HG03558 (cell line): ENCODE data around the gene ZW10.
"Not testable (repeated sequence)": the region's sequence is repeated elsewhere in the genome, so short reads cannot be mapped to it uniquely, and the experiment has no call there.

ENCODE experiments used
- ATAC-seq: cut with Tn5 transposase; IDR thresholded peaks from one replicate; pipeline ENCODE4 v1.9.1; 2021; ENCODE audit warnings: moderate number of reproducible peaks; ENCODE audit not compliant: unreplicated experiment; ENCODE audit errors: extremely low read depth

ZW10 gene

DNA sequence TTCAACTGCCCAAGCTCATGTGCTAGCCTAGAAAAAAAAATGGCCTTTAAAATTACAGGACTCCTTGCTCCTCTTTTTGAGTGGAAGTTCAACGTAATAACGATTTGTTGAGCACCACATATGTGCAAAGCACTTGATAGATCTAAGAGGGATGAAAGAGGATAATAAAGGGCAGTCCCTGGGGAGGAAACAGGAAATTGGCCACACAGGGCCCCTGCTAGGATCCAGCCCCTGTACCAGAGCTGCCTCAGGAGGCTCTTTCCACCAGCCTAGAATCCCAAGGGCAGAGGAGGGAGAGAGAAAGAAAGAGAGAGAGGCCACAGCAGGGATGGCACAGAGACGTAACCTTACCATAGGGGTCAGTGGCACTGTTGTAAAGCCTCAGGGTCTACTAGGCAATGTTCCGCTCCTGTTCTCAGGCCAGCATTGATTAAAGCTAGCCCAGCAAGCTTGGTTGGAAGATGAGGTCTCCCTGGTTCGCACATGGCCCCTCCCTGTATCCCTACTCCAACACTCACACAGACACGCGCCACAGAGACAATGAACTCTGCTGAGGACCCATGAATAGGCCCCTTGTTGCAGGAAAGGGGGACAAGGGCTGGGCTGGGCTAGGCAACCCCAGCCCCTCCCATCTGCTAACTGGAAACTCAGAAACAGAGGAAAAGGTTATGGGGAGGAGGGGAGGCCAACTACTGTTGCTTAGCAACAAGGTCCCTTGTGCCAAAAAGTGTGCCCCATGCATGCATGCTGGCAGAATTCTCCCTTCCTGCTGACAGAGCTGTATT lies 67.4 kb downstream of the ZW10 start, which contains the start of gene TMPRSS5:
TMPRSS5 (minus strand) TSS at position 438 of the 785 bp plus-strand sequence; CDS start at position 354, 84 bp downstream.
- ATAC-seq, result no peak

DNA sequence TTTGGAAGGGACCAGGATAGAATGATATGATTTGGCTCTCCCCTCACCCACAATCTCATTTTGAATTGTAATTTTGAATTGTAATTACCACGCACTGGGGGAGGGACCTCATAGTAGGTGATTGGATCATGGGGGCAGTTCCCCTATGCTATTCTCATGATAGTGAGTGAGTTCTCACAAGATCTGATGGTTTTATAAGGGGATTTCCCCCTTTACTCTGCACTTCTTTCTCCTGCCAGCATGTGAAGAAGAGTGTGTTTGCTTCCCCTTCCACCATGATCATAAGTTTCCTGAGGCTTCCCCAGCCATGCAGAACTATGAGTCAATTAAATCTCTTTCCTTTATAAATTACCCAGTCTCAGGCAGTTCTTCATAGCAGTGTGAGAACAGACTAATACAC lies 69.9 kb downstream of the ZW10 start:
- ATAC-seq, result not testable (repeated sequence)

DNA sequence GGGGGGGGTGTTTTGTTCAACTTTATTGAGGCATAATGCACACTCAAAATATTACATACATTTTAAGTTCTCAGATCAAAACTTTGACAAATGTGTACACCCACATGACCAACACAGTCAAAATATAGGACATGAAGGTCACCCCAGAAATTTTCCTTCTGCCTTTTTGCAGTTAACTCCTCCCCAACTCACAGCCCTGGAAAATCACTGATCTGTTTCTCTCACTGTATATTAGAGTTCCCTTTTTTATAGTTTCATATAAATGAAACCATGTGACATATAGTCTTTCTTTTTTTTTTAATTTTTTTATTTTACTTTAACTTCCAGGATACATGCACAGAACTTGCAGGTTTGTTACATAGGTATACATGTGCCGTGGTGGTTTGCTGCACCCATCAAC lies 72.0 kb downstream of the ZW10 start:
- ATAC-seq, result no peak

DNA sequence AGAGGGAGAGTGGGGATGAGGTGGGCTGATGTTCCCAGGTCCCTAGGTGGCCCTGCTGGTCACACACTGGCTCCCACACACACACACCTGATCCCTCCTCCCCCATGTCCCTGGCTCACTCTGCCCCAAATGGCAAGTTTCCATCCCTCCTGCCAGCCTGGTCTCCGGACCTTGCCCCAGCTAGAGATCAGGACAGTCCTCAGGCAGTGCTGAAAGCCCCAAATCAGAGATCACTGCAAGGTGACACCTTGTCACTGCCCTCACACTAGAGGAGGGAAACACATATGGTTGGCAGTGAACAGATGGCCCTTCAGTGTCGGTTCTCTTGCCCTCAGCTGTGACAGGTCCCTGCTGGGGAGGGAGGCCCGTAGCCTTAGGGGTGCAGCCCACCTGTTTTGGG lies 75.0 kb downstream of the ZW10 start:
- ATAC-seq, result no peak

DNA sequence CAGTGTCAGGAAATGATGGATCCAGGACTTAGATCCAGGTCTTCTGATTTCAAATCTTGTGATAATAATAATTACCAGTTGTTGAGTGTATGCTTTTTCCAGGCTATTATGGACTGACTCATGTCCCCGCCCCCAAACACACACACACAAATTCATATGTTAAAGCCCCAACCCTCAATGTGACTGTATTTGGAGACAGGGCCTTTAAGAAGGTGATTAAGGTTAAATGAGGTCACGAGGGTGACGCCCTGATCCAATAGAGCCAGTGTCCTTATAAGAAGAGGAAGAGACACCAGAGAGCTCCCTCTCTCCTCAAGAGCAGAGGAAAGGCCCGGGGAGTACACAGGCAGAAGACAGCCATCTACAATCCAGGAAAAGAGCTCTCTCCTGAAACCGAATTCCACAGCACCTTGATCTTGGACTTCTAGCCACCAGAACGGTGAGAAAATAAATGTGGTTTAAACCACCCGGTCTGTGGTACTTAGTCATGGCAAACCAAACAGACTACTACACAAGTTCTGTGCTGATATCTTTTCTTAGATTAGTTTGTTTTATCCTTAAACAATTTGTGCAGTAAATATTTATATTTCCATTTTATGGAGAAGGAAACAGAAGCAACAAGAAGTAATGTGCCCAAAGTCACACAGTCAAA lies 75.6 kb downstream of the ZW10 start:
- no peak for ATAC-seq

DNA sequence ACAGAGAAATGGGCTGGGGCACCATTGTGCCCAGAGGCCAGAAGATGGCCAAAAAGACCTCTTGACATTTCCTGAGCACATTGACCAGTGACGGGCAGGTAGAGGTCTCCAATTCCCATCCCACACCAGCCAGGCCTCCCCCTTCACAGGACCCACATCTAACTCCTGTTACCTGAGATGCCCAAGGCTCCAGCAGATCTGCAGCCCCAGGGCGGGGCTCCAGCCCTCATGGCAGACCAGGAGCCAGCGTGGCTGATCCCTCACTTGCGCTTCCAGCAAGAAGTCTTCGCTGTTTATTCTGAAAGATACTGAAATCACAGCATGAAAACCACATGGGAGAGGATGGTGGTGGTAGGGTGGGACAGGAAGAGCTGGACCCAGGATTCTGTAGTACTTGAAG lies 76.4 kb downstream of the ZW10 start:
- ATAC-seq, result no peak

DNA sequence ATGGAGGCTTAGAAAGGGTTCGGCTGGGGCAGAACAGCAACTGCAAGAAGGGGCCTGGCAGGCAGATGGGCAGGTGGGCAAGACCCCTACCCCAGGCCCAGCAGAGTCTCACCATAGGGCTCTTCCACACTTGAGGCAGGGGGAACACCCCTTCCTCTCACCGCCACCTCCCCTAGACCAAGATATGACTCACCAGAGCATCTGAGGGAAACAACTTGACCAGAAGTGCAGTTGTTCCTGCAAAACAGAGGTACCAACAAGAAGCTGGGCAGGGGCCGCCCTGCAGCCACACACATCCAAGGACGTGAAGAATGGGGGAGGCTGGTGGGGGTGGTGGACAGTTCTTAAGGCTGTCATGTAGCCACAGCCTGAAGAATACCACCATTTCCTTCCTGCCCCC lies 78.3 kb downstream of the ZW10 start:
- no peak for ATAC-seq

DNA sequence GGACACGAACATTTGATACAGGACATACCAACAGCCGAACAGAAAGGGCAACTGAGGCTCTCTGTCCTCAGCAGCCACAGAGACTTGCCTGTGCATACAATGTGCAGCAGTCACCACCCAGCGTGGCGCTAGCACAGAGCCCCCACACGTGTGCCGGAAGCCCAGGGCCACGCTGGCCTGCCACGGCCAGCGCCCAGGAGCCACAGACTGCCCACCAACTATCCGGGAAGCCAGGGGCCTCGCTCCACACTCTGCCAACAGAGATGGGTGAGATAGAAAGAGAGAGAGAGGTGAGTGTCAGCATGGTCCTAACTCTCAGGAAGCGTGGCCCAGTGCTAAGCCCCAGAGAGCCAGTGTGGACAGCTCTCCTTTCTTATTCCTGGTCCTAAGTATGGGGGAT lies 79.1 kb downstream of the ZW10 start:
- ATAC-seq, result no peak

DNA sequence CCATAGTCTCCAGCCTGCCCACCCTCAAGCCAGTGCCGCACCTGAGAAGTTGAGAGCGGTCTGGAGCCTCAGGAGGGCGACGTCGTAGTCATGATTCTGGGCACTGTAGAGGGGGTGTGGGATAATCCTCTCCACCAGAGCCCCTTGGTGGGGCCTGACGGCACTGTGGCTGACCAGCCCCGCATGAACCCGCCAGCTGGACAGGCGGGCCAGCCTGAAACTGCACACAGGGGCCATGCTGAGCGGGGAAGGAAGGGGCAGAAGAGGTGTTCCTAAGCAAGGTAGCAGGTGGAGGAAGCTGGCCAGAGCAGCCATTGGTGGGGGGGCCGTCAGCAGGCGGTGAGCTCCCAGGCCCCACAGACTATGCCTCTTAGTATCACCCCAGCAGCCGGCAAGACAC lies 80.5 kb downstream of the ZW10 start:
- no peak for ATAC-seq

DNA sequence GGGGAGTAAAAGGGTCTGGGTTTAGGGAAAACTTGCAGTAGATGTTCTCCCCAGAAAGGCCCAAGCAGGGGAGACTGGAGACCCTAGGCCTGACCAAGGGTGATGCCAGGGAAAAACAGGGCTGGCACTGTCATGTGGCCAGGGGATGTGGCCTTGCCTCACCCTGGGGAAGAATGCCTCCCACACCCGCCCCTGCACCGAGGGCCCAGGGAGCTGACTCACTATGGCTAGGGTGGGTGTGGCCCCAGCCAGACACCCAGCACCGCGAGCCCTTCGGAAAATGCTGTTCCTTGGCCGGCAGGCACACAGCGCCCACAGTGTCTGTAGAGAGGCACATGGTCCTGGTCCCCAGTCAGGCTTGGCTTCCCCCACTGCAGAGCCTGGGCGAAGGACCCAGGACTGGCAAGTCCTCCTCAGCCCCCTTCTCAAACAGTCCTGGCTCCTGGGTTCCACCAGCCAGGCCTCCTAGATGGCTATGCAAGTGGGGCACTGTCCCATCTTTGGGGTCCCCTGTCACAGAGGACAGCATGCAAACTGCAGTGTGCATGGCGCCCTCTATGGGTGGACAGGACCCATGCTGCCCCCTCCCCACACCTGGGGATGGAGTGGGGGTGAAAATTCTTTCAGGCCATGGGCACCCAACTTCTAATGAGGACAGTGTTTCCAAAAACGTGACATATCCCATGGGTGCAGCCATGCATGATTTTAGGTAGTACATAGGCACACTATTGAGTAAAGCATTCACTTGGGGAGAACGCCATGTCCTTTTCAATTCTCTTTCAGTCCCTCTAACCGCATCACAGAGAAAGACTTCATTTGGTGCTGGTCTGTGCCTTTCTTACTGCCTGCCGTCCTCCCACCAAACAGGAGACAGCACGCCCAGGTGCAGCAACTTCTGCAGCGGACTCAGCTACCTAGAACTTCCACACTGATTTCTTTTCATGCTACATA lies 82.6 kb downstream of the ZW10 start:
- ATAC-seq, result no peak

DNA sequence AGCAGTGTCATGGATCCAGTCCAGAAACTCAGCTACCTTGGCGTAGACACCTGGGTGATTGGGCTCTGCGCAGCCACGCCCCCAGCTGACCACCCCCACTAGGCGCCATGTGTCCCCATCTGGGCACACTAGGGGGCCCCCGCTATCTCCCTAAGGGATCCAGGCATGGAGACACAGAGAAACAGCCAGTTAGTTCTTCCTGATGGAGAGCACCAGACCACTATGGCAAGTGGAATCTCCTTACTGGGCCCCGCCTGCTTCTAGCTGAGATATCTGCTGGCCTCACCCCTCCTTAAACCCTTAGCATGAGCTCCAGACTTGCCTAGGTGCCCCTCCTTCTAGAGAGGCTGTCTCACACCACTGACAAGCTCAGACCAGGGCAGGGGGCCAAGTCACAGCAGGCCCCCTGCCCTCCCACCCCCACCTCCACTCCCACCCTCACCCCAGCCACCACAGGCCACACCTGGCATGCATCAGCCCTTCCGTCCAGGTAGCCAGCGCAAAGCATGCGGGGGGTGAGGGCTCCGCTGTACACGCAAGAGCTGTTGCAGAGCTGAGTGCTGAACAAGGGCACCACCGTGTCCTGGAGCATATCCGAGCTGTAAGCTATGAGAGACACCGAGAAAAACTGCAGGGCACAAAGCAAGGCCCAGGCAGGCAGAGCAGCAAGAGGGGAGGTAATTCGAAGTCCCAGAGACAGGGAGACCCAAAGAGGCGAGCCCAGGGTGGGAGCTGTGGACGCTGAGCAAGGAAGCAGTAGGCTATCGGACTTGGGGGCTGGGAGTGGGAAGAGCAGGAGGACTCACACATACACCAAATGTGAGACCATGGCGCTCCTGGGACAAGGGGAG lies 83.5 kb downstream of the ZW10 start:
- ATAC-seq, result no peak

DNA sequence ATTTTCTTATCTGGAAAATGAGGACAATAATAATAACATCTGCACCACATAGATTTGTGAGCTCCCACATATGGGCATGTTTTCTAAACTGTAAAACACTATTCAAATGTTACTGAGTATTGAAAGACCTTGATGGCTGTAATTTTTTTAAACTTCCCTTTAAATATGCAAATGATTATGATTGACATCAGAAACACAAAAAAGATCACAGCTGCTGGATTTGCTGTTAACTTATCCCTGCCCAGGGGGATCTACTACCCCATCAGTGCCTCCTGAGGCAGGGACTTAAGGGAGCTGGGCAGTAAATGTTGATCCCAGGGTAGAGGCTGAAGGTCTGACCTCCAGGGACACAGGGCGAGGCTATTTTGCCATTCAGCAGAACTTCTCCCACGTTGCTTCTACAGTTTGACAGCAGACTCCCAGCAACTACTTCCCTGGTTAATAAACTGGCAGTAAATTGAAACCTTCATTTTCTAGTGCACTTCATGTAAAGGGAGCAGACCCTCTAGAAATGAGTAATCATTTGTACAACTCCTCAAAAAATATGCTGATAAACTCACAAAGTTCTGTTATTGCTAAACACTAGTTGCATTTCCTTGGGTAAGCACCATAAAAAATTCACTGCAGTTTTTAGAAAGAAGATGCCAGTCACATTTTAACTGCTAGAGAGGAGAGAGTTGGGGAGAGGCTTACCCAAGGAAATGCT lies 87.7 kb downstream of the ZW10 start:
- no peak for ATAC-seq

DNA sequence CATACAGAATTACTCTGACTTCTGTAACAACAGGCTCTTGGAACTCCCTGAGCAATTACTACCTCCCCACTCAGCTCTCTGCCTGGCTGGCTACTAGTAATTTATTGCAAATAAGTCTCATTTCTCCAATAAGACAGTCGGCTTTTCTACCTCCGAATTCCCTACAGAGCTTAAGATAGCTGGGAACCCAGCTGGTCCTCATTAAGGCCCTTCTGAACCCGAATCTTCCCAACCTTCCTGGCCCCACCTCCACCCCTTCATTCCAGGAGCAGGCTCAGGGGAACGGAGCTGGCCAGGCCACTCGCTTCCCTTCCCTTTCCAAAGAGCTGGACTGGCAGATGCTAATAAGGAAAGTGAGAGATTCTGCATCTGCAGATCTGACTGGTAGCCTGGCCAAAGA lies 89.0 kb downstream of the ZW10 start:
- ATAC-seq, result no peak

DNA sequence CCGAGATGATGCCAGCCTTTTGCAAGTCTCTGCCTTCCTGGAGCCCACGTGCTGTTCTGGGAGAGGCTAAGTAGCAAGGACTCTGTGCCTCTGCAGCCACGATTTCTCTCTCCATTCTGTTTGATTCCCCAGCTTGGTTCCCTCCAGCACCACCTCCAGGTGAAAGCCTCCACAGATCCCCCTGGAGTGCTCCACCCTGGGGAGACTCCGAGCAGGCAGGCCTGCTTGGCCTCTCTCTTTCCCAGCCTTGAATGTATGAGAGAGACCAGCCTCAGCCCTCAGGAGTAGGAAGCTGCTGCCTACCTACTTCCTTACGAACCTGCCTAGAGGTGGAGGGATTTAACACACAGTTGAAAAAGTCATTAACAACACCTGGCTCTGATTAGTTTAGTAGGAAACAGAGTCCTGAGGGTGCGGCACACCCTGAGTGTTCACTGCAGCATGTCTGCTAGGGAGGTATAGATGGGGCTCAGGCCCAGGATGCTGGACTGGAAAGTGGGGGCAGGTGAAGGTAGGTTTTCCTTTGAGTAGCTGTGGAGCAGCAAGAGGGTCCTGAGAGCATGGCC lies 89.9 kb downstream of the ZW10 start:
- ATAC-seq, result no peak
